Measurements from ENCODE around the gene FANCC.

FANCC gene

GRCh38 chr9:95102572-95102971 lies 214.9 kb downstream of the FANCC start:
- H3K4me3 ChIP-seq (ENCODE audit: low read length), result no peak overlapping the region
- no peak for TF ChIP-seq CTCF (conservative IDR thresholded peaks at IDR 0.05; ENCODE audit: low read length)

GRCh38 chr9:95102001-95102433 lies 215.5 kb downstream of the FANCC start:
- no peak for DNase-seq (ENCODE audit: low read depth)

More at GRCh38 chr9:95102572-95102971, 214.9 kb downstream of the FANCC start:
- no peak for DNase-seq (ENCODE audit: low read depth)

GRCh38 chr9:95101326-95101725 lies 216.2 kb downstream of the FANCC start:
- TF ChIP-seq CTCF (conservative IDR thresholded peaks at IDR 0.05; ENCODE audit: low read length), result no peak
- H3K4me3 ChIP-seq (ENCODE audit: low read length), result no peak overlapping the region

More at GRCh38 chr9:95102001-95102433, 215.5 kb downstream of the FANCC start:
- TF ChIP-seq CTCF (conservative IDR thresholded peaks at IDR 0.05; ENCODE audit: low read length), result no peak
- no peak overlapping the region for H3K4me3 ChIP-seq (ENCODE audit: low read length)

GRCh38 chr9:95100071-95100627 lies 217.4 kb downstream of the FANCC start:
- no peak overlapping the region for H3K4me3 ChIP-seq (ENCODE audit: low read length)
- DNase-seq (ENCODE audit: low read depth), result peak; percentile 41
- no peak for TF ChIP-seq CTCF (conservative IDR thresholded peaks at IDR 0.05; ENCODE audit: low read length)

More at GRCh38 chr9:95101326-95101725, 216.2 kb downstream of the FANCC start:
- no peak for DNase-seq (ENCODE audit: low read depth)

- H3K4me3 ChIP-seq (ENCODE audit: low read length), result no peak overlapping the region
- no peak for TF ChIP-seq CTCF (conservative IDR thresholded peaks at IDR 0.05; ENCODE audit: low read length)
- no peak for DNase-seq (ENCODE audit: low read depth)
Measured at GRCh38 chr9:95099321-95100070, 218.0 kb downstream of the FANCC start.

GRCh38 chr9:95098391-95098921 lies 219.1 kb downstream of the FANCC start:
- no peak for DNase-seq (ENCODE audit: low read depth)
- H3K4me3 ChIP-seq (ENCODE audit: low read length), result no peak overlapping the region
- no peak for TF ChIP-seq CTCF (conservative IDR thresholded peaks at IDR 0.05; ENCODE audit: low read length)

GRCh38 chr9:95097279-95097678 lies 220.2 kb downstream of the FANCC start:
- TF ChIP-seq CTCF (conservative IDR thresholded peaks at IDR 0.05; ENCODE audit: low read length), result no peak
- H3K4me3 ChIP-seq (ENCODE audit: low read length), result no peak overlapping the region
- DNase-seq (ENCODE audit: low read depth), result no peak

Data from AG10803 (cell line).